HFFc6 (cell line): ENCODE data around the gene ACER3. TPM values are rescaled to one million over a fixed set of nuclear protein-coding genes. Genes with fewer than 3 reads are reported as not detected.

Experiments used
- DNase-seq: peaks from one replicate; pipeline ENCODE4 v3.0.0-alpha.2; 2018
- H3K27ac Mint-ChIP-seq: 2 replicates; pipeline ENCODE4 v1.8.0; 2020; ENCODE audit warnings: mild to moderate bottlenecking, mixed read lengths
- H3K27me3 Mint-ChIP-seq: 2 replicates; pipeline ENCODE4 v1.8.0; 2021; ENCODE audit warnings: mild to moderate bottlenecking, moderate library complexity, mixed read lengths; ENCODE audit not compliant: insufficient read depth
- H3K36me3 Mint-ChIP-seq: 2 replicates; pipeline ENCODE4 v1.8.0; 2021; ENCODE audit warnings: low read depth, mixed read lengths
- H3K4me1 Mint-ChIP-seq: 2 replicates; pipeline ENCODE4 v1.8.0; 2020; ENCODE audit warnings: low read depth, mixed read lengths
- H3K4me3 Mint-ChIP-seq: 2 replicates; pipeline ENCODE4 v1.8.0; 2020; ENCODE audit warnings: mild to moderate bottlenecking, moderate library complexity, mixed read lengths
- H3K9me3 Mint-ChIP-seq: 2 replicates; pipeline ENCODE4 v1.8.0; 2020; ENCODE audit warnings: mild to moderate bottlenecking, mixed read lengths
- total RNA-seq, 6 experiments: library from RNA; stranded (reverse); fragmentation: NEBNext Ultra II Directional; extraction: Animal tissue kit (Norgen Biotek cat#: 25700); gene quantifications; 2 replicates in 1 of 6; 3 replicates in 5 of 6; pipeline ENCODE4 v1.2.3, GENCODE V29; 2021
- TF ChIP-seq, protein P1 (sequence below): fragments of 200-600 bp; sonication (generic); IDR thresholded peaks from 2 replicates; pipeline ENCODE4 v1.5.0; 2021; ENCODE audit warnings: antibody characterized with exemption, mild to moderate bottlenecking

The ACER3 gene
- total RNA-seq, 6 experiments from 2014 or later: 13.9 to 18.2 (median 15.3) TPM

DNA sequence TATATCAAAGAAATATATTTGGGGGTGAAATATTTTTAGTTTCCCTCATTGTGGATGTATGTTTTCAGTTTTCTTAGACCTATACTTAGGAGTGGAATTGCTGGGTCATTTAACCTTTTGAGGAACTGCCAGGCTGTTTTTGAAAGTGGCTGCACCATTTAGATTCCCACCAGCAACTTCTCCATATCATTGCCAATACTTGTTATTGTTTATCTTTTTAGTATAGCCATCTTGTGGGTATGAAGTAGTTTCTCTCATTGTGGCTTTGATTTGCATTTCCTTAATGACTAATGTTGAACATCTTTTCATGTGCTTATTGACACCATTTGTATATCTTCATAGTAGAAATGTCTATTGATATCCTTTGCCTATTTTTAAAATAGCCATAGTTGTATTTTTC lies 111.3 kb downstream of the ACER3 start:
- H3K36me3 Mint-ChIP-seq: no peaks in the 10 kb centered on the region
- H3K27ac Mint-ChIP-seq: no peak overlapping the region
- H3K9me3 Mint-ChIP-seq: no peaks in the 10 kb centered on the region
- H3K27me3 Mint-ChIP-seq: no peaks in the 10 kb centered on the region
- no peak for DNase-seq
- H3K4me1 Mint-ChIP-seq: no peaks in the 10 kb centered on the region
- H3K4me3 Mint-ChIP-seq: no peak overlapping the region
- TF ChIP-seq, protein P1, sequence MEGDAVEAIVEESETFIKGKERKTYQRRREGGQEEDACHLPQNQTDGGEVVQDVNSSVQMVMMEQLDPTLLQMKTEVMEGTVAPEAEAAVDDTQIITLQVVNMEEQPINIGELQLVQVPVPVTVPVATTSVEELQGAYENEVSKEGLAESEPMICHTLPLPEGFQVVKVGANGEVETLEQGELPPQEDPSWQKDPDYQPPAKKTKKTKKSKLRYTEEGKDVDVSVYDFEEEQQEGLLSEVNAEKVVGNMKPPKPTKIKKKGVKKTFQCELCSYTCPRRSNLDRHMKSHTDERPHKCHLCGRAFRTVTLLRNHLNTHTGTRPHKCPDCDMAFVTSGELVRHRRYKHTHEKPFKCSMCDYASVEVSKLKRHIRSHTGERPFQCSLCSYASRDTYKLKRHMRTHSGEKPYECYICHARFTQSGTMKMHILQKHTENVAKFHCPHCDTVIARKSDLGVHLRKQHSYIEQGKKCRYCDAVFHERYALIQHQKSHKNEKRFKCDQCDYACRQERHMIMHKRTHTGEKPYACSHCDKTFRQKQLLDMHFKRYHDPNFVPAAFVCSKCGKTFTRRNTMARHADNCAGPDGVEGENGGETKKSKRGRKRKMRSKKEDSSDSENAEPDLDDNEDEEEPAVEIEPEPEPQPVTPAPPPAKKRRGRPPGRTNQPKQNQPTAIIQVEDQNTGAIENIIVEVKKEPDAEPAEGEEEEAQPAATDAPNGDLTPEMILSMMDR: no peak

DNA sequence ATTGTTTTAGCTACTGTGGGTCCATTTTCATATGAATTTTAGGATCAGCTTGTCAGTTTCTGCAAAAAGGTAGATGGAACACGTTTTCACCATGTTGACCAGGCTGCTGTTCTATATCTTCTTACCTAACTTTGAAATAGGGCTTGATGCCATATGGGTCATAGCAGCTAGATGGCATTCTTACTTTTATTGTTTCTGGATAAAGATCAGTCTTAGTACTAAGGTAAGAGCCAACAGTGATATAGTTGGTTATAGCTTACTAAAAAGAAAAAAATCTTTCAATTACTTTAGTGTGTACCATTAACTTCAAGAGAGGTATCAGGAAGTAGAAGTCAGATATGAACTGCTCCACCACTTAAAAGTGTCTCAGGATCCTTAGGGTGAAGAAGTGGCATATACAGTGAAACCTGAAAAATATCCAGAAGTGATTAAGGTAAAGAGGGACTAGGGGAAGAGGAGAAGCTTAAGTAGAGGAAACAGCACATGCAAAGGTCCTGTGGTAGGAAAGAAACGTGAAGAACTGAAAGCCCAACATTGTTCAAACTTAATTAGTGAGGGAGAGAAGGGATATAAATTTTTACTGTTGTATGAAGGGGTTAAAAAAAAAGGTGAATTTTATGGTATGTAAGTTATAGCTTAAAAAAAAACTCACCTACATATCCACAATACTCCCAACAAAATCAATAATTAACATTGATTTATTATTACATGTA lies 113.6 kb downstream of the ACER3 start:
- Mint-ChIP-seq H3K4me3 (no peak overlapping the region), H3K27me3 (no peaks in the 10 kb centered on the region)

DNA sequence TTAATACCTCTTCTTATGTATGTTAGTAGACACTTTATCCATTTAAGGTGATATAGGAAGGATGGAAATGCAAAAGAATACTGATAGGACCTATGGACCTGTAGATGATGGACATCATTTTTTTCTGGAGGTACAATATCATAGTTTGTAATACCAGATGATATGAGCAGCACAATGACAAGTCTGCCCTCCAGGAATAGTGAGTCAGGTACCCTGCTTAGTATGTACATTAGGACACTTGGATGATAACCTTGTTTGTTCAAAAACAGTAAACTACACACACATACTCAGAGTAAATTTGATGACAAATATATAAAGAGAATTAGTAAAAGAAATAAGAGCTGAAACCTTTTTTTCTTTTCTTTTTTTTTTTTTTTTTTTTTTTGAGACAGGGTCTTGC lies 114.8 kb downstream of the ACER3 start:
- TF ChIP-seq, protein P1: no peak
- H3K4me1 Mint-ChIP-seq: no peaks in the 10 kb centered on the region
- peaks cover 6% of the 10 kb centered on the region for H3K36me3 Mint-ChIP-seq
- no peak overlapping the region for H3K4me3 Mint-ChIP-seq
- DNase-seq: no peak
- no peaks in the 10 kb centered on the region for H3K9me3 Mint-ChIP-seq
- H3K27ac Mint-ChIP-seq: no peak overlapping the region
- no peaks in the 10 kb centered on the region for H3K27me3 Mint-ChIP-seq

More for the DNA sequence above, 113.6 kb downstream of the ACER3 start:
- Mint-ChIP-seq H3K36me3 (peaks cover 6% of the 10 kb centered on the region), H3K9me3 (no peaks in the 10 kb centered on the region), H3K27ac (no peak overlapping the region), H3K4me1 (no peaks in the 10 kb centered on the region)
- no peak for DNase-seq
- TF ChIP-seq, protein P1: no peak

DNA sequence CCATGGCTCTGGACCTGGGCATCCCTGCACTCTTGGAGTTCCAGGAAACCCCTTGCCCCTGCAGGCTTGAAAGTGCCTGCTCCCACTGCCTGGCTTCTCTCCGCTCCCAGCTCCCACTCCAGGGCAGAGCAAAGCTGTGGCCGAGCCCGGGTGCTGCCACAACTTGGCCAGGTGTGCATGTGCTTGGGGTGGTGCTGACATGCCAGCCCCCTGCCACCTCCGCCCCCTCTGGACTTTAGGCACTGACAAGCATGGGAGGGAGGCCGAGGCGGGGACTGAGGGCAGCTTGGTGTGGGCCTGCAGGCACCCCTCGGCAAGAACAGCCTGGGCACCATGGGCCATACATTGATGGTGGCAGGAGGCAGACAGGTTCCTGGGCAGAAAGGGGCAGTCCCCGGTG lies 117.1 kb downstream of the ACER3 start:
- Mint-ChIP-seq H3K27me3 (no peaks in the 10 kb centered on the region), H3K4me3 (no peak overlapping the region), H3K36me3 (peaks cover 6% of the 10 kb centered on the region), H3K4me1 (no peaks in the 10 kb centered on the region), H3K27ac (no peak overlapping the region), H3K9me3 (no peaks in the 10 kb centered on the region)
- no peak for DNase-seq
- TF ChIP-seq, protein P1: no peak

DNA sequence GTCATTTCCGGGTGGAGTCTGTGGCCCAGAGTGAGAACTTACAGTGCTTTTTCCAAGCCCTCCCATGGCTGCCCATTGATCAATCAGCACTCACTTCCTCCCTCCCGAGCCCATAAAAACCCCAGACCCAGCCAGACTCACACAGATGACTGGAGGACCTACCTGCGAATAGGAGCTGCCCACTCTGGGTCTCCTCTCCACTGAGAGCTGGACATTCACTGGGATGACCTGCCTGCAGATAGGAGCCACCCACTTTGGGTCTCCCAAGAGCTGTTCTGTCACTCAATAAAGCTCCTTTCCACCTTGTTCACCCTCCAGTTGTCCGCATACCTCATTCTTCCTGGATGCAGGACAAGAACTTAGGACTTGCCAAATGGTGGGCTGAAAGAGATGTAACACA lies 117.5 kb downstream of the ACER3 start:
- no peak for DNase-seq
- no peaks in the 10 kb centered on the region; the same call in 1 of the 2 replicates for H3K27me3 Mint-ChIP-seq
- no peaks in the 10 kb centered on the region for H3K4me1 Mint-ChIP-seq
- no peak overlapping the region for H3K4me3 Mint-ChIP-seq
- no peaks in the 10 kb centered on the region for H3K9me3 Mint-ChIP-seq
- TF ChIP-seq, protein P1: no peak
- H3K27ac Mint-ChIP-seq: no peak overlapping the region
- H3K36me3 Mint-ChIP-seq: peaks cover 6% of the 10 kb centered on the region
